IMR-90 (cell line): Measurements from ENCODE around the gene TLNRD1. TPM values are rescaled to one million over a fixed set of nuclear protein-coding genes. Genes with fewer than 3 reads are reported as not detected.
A peak's percentile ranks its signal among the peaks of the same experiment; 100 is the strongest.

Experiments
- ATAC-seq: fragments of 200-7000 bp; cut with Tn5 transposase; 2 replicates; pipeline ENCODE4 v1.9.1; 2020; ENCODE audit warnings: low read depth, mild to moderate bottlenecking, moderate library complexity
- BruUV-seq: library from RNA; stranded (reverse); fragments of 400-500 nt; replicated peaks from 2 replicates; lab custom pipeline; 2021; lab: Mats Ljungman, UMichigan
- CTCF ChIA-PET: fragments of 300-600 bp; formaldehyde crosslinking; extraction: SDS; loops from one replicate; lab custom pipeline; 2021; ENCODE audit warnings: antibody characterized with exemption; lab: Yijun Ruan, JAX
- POLR2A ChIA-PET: fragments of 300-600 bp; sonication (Branson Sonifier 250); formaldehyde crosslinking; loops from one replicate; lab custom pipeline; 2022; ENCODE audit warnings: antibody characterized with exemption; ENCODE audit not compliant: unreplicated experiment; lab: Charles Lee
- DNase-seq: peaks from one replicate; pipeline ENCODE4 v3.0.0; 2013
- H2AFZ ChIP-seq: replicated peaks from 2 replicates; pipeline ENCODE3; 2013; ENCODE audit warnings: low read length, mild to moderate bottlenecking; ENCODE audit not compliant: poor library complexity
- H2AK5ac ChIP-seq: 2 replicates; pipeline ENCODE4 v1.6.1; 2013; ENCODE audit warnings: low read depth, low read length, inconsistent platforms
- H2AK9ac ChIP-seq: replicated peaks from 2 replicates; pipeline ENCODE3; 2013; ENCODE audit warnings: mild to moderate bottlenecking, low read depth, low read length, moderate library complexity; ENCODE audit not compliant: poor library complexity
- H2BK120ac ChIP-seq: 2 replicates; pipeline ENCODE4 v1.6.1; 2013; ENCODE audit warnings: low read depth, low read length, inconsistent platforms
- H2BK15ac ChIP-seq: 3 replicates; pipeline ENCODE4 v1.6.1; 2013; ENCODE audit warnings: low read depth, low read length, inconsistent platforms
- H2BK20ac ChIP-seq: 2 replicates; pipeline ENCODE4 v1.6.1; 2013; ENCODE audit warnings: low read depth, mild to moderate bottlenecking, inconsistent platforms, low read length, moderate library complexity
- H2BK5ac ChIP-seq: 2 replicates; pipeline ENCODE4 v1.6.1; 2013; ENCODE audit warnings: mild to moderate bottlenecking, low read depth, low read length, inconsistent platforms; ENCODE audit not compliant: poor library complexity, severe bottlenecking
- H3K14ac ChIP-seq: replicated peaks from 2 replicates; pipeline ENCODE4 v1.6.1; 2013; ENCODE audit warnings: low read depth, low read length, inconsistent platforms
- H3K18ac ChIP-seq: 2 replicates; pipeline ENCODE4 v1.6.1; 2013; ENCODE audit warnings: low read depth, low read length, control low read depth
- H3K23ac ChIP-seq: 2 replicates; pipeline ENCODE4 v1.6.1; 2013; ENCODE audit warnings: low read depth, low read length, inconsistent platforms
- H3K27ac ChIP-seq: 2 replicates; pipeline ENCODE4 v1.5.1; 2013; ENCODE audit warnings: mild to moderate bottlenecking, control low read depth, low read length; ENCODE audit not compliant: insufficient read depth
- H3K27me3 ChIP-seq: 2 replicates; pipeline ENCODE4 v1.6.1; 2013; ENCODE audit warnings: low read length; ENCODE audit not compliant: control insufficient read depth, insufficient read depth
- H3K36me3 ChIP-seq: 2 replicates; pipeline ENCODE4 v1.6.1; 2013; ENCODE audit warnings: low read length, mixed read lengths; ENCODE audit not compliant: control insufficient read depth, insufficient read depth
- H3K4ac ChIP-seq: 2 replicates; pipeline ENCODE4 v1.6.1; 2013; ENCODE audit warnings: low read depth, low read length, inconsistent platforms
- H3K4me1 ChIP-seq: 2 replicates; pipeline ENCODE4 v1.6.1; 2013; ENCODE audit warnings: low read length, mixed read lengths; ENCODE audit not compliant: control insufficient read depth, insufficient read depth
- H3K4me2 ChIP-seq: 2 replicates; pipeline ENCODE4 v1.6.1; 2013; ENCODE audit warnings: low read depth, mild to moderate bottlenecking, control low read depth, low read length, moderate library complexity
- H3K4me3 ChIP-seq: 2 replicates; pipeline ENCODE4 v1.5.1; 2013; ENCODE audit warnings: low read depth, mild to moderate bottlenecking, control low read depth, low read length, moderate library complexity; ENCODE audit not compliant: insufficient read depth
- H3K56ac ChIP-seq: 2 replicates; pipeline ENCODE4 v1.6.1; 2013; ENCODE audit warnings: low read length, inconsistent platforms; ENCODE audit not compliant: insufficient read depth; ENCODE audit errors: extremely low read depth
- H3K79me1 ChIP-seq, 2 experiments: 2 replicates each; pipeline ENCODE4 v1.6.1; 2013; ENCODE audit warnings: low read length in 2 of 2, inconsistent platforms in 1 of 2, low read depth in 1 of 2
- H3K9ac ChIP-seq: 2 replicates; pipeline ENCODE4 v1.6.1; 2013; ENCODE audit warnings: low read depth, low read length, control low read depth
- H3K9me1 ChIP-seq: 2 replicates; pipeline ENCODE4 v1.6.1; 2013; ENCODE audit warnings: low read length, inconsistent platforms; ENCODE audit not compliant: insufficient read depth
- H3K9me3 ChIP-seq: 2 replicates; pipeline ENCODE4 v1.6.1; 2013; ENCODE audit warnings: low read length; ENCODE audit not compliant: control insufficient read depth, insufficient read depth
- H4K20me1 ChIP-seq: 2 replicates; pipeline ENCODE4 v1.6.1; 2013; ENCODE audit warnings: low read length, inconsistent platforms; ENCODE audit not compliant: insufficient read depth
- H4K5ac ChIP-seq: 2 replicates; pipeline ENCODE4 v1.6.1; 2013; ENCODE audit warnings: mild to moderate bottlenecking, low read depth, low read length, control low read depth
- H4K8ac ChIP-seq, 2 experiments: 2 replicates each; pipeline ENCODE4 v1.6.1; 2013; ENCODE audit warnings: low read depth in 2 of 2, low read length in 2 of 2, control low read depth in 1 of 2, inconsistent platforms in 1 of 2
- H4K91ac ChIP-seq: 2 replicates; pipeline ENCODE4 v1.6.1; 2013; ENCODE audit warnings: low read depth, low read length, inconsistent platforms; ENCODE audit not compliant: insufficient read depth
- BHLHE40 ChIP-seq: fragments of 150-350 bp; IDR thresholded peaks from 2 replicates; pipeline ENCODE4 v1.6.1; 2016; ENCODE audit warnings: mild to moderate bottlenecking, low read depth, low read length
- CEBPB ChIP-seq: IDR thresholded peaks from 2 replicates; pipeline ENCODE4 v1.6.1; 2012; ENCODE audit warnings: low read depth, low read length, improper control_type of control experiment
- CHD1 ChIP-seq: IDR thresholded peaks from 2 replicates; pipeline ENCODE4 v1.6.1; 2012; ENCODE audit warnings: low read depth, low read length, improper control_type of control experiment
- FOS ChIP-seq: fragments of 150-350 bp; IDR thresholded peaks from 2 replicates; pipeline ENCODE4 v1.6.1; 2016; ENCODE audit warnings: low read depth, low read length
- MAFK ChIP-seq: IDR thresholded peaks from 2 replicates; pipeline ENCODE4 v1.6.1; 2012; ENCODE audit warnings: low read depth, low read length, improper control_type of control experiment
- MAZ ChIP-seq: IDR thresholded peaks from 2 replicates; pipeline ENCODE4 v1.6.1; 2012; ENCODE audit warnings: low read depth, mild to moderate bottlenecking, low read length, improper control_type of control experiment, moderate library complexity, borderline replicate concordance
- NFE2L2 ChIP-seq: fragments of 150-350 bp; IDR thresholded peaks from 2 replicates; pipeline ENCODE4 v1.6.1; 2016; ENCODE audit warnings: low read depth, mild to moderate bottlenecking, low read length
- POLR2A ChIP-seq: IDR thresholded peaks from 2 replicates; pipeline ENCODE4 v1.6.1; 2012; ENCODE audit warnings: mild to moderate bottlenecking, low read depth, low read length
- RCOR1 ChIP-seq: IDR thresholded peaks from 2 replicates; pipeline ENCODE4 v1.6.1; 2012; ENCODE audit warnings: mild to moderate bottlenecking, low read length, improper control_type of control experiment; ENCODE audit not compliant: insufficient replicate concordance
- RFX5 ChIP-seq: IDR thresholded peaks from 2 replicates; pipeline ENCODE4 v1.8.0; 2012; ENCODE audit warnings: low read depth, mild to moderate bottlenecking, low read length, moderate library complexity
- WGBS, 2 experiments: methylation state at CpG; one replicate each; pipeline versions ENCODE4 v1.1.5 to v1.1.7; 2013; ENCODE audit warnings: missing lambda C conversion rate in 2 of 2; ENCODE audit not compliant: insufficient read length in 1 of 2; ENCODE audit errors: extremely low coverage in 2 of 2; 5-methylcytosine and 5-hydroxymethylcytosine counted together
- dilution Hi-C: fragments of 300-500 bp; cut with HindIII; formaldehyde crosslinking; loops from one replicate; pipeline ENCODE4 v1.14.3; 2018; ENCODE audit warnings: low sequenced_read_pairs; ENCODE audit not compliant: unreplicated experiment
- in situ Hi-C: fragments of 300-500 bp; cut with MboI; formaldehyde crosslinking; loops from 3 replicates; pipeline ENCODE4 v1.14.3; 2019; ENCODE audit warnings: low sequenced_read_pairs, inconsistent platforms, mixed read lengths
- intact Hi-C: fragments of 100-400 bp; cut with micrococcal nuclease; formaldehyde crosslinking; loops from 2 replicates; pipeline ENCODE4 v1.10.0; 2022
- polyA plus RNA-seq, 3 experiments: library from polyadenylated mRNA; depleted of rRNA; stranded (reverse); fragments of >200 nt; gene quantifications; 2 replicates each; pipeline ENCODE4 v1.2.3, GENCODE V29; 2012; ENCODE audit warnings: low replicate concordance in 1 of 3
- total RNA-seq: library from RNA; depleted of rRNA; stranded (reverse); fragments of >200 nt; gene quantifications from 2 replicates; pipeline ENCODE4 v1.2.3, GENCODE V29; 2012
- TF ChIP-seq, protein P1 (sequence below): conservative IDR thresholded peaks from 2 replicates; pipeline ENCODE4 v1.5.1; 2012; ENCODE audit warnings: mild to moderate bottlenecking, low read depth, low read length, improper control_type of control experiment
- TF ChIP-seq, protein P2 (sequence below): fragments of 150-350 bp; IDR thresholded peaks from 2 replicates; pipeline ENCODE4 v1.6.1; 2016; ENCODE audit warnings: low read depth, mild to moderate bottlenecking, low read length, moderate library complexity, borderline replicate concordance

The TLNRD1 gene
- total and polyA plus RNA-seq, 2 of the 4 experiments (the other 2 are of a cell fraction): 2.2 to 6.8 TPM

DNA sequence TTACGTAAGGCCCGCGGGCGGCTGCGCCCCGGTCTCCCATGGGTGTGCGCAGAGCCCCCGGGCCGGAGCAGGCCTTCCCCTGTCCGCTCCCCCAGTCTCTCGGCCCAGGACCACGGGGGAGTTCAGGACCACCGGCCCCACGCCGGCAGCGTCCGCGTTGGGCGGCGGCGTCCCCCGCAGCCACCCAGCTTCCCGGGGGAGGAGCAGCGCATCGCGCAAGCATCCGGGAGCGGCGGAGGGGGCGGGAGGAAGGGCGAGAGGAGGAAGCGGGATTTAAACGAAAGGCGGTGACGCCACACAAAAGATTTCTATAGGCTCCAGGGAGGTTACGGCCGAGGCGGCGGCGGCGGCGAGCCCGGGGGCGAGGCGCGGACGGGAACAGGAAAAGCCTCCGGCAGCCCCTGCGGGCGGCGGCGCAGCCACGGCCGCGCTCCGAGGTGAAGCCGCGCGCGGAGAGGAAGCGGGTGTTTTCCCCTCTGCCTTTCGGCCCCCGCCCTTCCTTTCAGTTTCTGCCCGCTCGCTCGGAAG lies at the start of gene TLNRD1 (continued):
- TF ChIP-seq, protein P1, sequence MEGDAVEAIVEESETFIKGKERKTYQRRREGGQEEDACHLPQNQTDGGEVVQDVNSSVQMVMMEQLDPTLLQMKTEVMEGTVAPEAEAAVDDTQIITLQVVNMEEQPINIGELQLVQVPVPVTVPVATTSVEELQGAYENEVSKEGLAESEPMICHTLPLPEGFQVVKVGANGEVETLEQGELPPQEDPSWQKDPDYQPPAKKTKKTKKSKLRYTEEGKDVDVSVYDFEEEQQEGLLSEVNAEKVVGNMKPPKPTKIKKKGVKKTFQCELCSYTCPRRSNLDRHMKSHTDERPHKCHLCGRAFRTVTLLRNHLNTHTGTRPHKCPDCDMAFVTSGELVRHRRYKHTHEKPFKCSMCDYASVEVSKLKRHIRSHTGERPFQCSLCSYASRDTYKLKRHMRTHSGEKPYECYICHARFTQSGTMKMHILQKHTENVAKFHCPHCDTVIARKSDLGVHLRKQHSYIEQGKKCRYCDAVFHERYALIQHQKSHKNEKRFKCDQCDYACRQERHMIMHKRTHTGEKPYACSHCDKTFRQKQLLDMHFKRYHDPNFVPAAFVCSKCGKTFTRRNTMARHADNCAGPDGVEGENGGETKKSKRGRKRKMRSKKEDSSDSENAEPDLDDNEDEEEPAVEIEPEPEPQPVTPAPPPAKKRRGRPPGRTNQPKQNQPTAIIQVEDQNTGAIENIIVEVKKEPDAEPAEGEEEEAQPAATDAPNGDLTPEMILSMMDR: no peak
- TF ChIP-seq CEBPB (no peak), RFX5 (no peak)

DNA sequence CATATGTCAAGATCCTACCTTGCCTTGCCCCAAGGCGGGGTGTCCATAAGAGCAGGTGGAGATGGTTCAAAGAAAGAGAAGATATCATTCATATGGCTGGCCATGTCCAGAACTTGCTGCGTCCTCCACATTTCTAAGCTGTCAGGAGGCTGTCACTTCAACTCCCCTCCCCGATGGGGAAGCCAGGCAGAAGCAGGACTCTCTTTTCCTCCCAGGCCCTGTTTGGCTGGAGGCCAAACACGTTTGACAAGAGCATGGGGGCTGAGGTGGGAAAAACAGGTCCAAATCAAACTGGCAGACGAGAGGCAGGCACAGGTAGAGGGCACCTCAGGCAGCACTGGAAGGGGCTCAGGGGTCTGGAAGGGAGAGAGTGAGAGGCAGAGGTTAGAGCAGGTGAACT lies 48.8 kb upstream of the TLNRD1 start:
- Histone ChIP-seq H3K9ac (no peak overlapping the region), H3K14ac (no peak overlapping the region), H3K18ac (no peak overlapping the region), H2BK20ac (no peak overlapping the region), H3K79me1 (no peaks in the 10 kb centered on the region), H2BK120ac (no peak overlapping the region), H2BK5ac (no peak overlapping the region), H3K27me3 (no peaks in the 10 kb centered on the region), H3K4me3 (no peak overlapping the region), H3K9me1 (peaks cover 23% of the 10 kb centered on the region), H4K5ac (no peak overlapping the region), H3K9me3 (no peaks in the 10 kb centered on the region), H4K20me1 (peaks cover 58% of the 10 kb centered on the region), H3K36me3 (peaks cover 48% of the 10 kb centered on the region), H2AK5ac (no peak overlapping the region), H3K4me1 (peaks cover 9% of the 10 kb centered on the region), H2AFZ (no peak overlapping the region), H3K56ac (no peak overlapping the region), H2BK15ac (no peak overlapping the region), H3K23ac (no peak overlapping the region), H3K4me2 (no peak overlapping the region), H4K91ac (no peak overlapping the region), H3K4ac (no peak overlapping the region), H2AK9ac (peak overlapping the region; percentile 12), H4K8ac (no peak overlapping the region), H3K27ac (no peak overlapping the region)
- POLR2A ChIA-PET: no interaction called here
- ATAC-seq (no peak), DNase-seq (no peak)
- WGBS, 2 experiments: no CpG with 5 or more reads among the region's 5 CpGs
- dilution Hi-C loops (no loop called here), intact Hi-C loops (no loop called here), in situ Hi-C loops (no loop called here)
- CTCF ChIA-PET: interaction anchor here (0.6 to 1.4 kb wide), 2 partner anchors 18 to 384 kb away, joined by 3 read pairs; no protein-coding TSS in a partner anchor
- no TSS peak for BruUV-seq
- no peak for TF ChIP-seq BHLHE40
- TF ChIP-seq MAZ: no peak
- no peak for TF ChIP-seq POLR2A
- TF ChIP-seq, protein P1: no peak
- TF ChIP-seq NFE2L2: no peak
- no peak for TF ChIP-seq RFX5
- no peak for TF ChIP-seq MAFK
- no peak for TF ChIP-seq RCOR1
- TF ChIP-seq FOS: no peak
- TF ChIP-seq CHD1: no peak
- TF ChIP-seq, protein P2, sequence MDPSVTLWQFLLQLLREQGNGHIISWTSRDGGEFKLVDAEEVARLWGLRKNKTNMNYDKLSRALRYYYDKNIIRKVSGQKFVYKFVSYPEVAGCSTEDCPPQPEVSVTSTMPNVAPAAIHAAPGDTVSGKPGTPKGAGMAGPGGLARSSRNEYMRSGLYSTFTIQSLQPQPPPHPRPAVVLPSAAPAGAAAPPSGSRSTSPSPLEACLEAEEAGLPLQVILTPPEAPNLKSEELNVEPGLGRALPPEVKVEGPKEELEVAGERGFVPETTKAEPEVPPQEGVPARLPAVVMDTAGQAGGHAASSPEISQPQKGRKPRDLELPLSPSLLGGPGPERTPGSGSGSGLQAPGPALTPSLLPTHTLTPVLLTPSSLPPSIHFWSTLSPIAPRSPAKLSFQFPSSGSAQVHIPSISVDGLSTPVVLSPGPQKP: no peak
